Endothelial cell (in vitro differentiated cells): Measurements from ENCODE around the gene TMSB4X. TPM values are rescaled to one million over a fixed set of nuclear protein-coding genes. Genes with fewer than 3 reads are reported as not detected.

ENCODE experiments used
- DNase-seq: peaks from one replicate; pipeline ENCODE4 v3.0.0; 2021; ENCODE audit warnings: low spot score
- H3K27ac Mint-ChIP-seq: one replicate; pipeline ENCODE4 v1.8.0; 2021; ENCODE audit warnings: mixed read lengths, inconsistent platforms; ENCODE audit not compliant: unreplicated experiment
- H3K27me3 Mint-ChIP-seq: one replicate; pipeline ENCODE4 v1.8.0; 2021; ENCODE audit warnings: mild to moderate bottlenecking, moderate library complexity, mixed read lengths, inconsistent platforms; ENCODE audit not compliant: unreplicated experiment
- H3K36me3 Mint-ChIP-seq: one replicate; pipeline ENCODE4 v1.8.0; 2021; ENCODE audit warnings: mild to moderate bottlenecking, low read depth, mixed read lengths, inconsistent platforms; ENCODE audit not compliant: unreplicated experiment
- H3K4me1 Mint-ChIP-seq: one replicate; pipeline ENCODE4 v1.8.0; 2021; ENCODE audit warnings: mild to moderate bottlenecking, mixed read lengths, inconsistent platforms; ENCODE audit not compliant: unreplicated experiment
- H3K4me3 Mint-ChIP-seq: one replicate; pipeline ENCODE4 v1.8.0; 2021; ENCODE audit warnings: mild to moderate bottlenecking, mixed read lengths, inconsistent platforms; ENCODE audit not compliant: unreplicated experiment
- H3K9me3 Mint-ChIP-seq: one replicate; pipeline ENCODE4 v1.8.0; 2021; ENCODE audit warnings: mixed read lengths, inconsistent platforms; ENCODE audit not compliant: unreplicated experiment
- total RNA-seq: library from RNA; stranded (reverse); fragmentation: NEBNext Ultra II Directional; extraction: Animal tissue kit (Norgen Biotek cat#: 25700); gene quantifications from one replicate; pipeline ENCODE4 v1.2.1, GENCODE V29; 2021; ENCODE audit not compliant: unreplicated experiment
- TF ChIP-seq, protein P1 (sequence below): fragments of 200-600 bp; sonication (generic); IDR thresholded peaks from one replicate; pipeline ENCODE4 v1.5.0; 2021; ENCODE audit warnings: antibody characterized with exemption; ENCODE audit not compliant: unreplicated experiment

TMSB4X gene
- total RNA-seq, 1 donor from 2014 or later = 3,201 TPM

- no peaks in the 10 kb centered on the region for H3K9me3 Mint-ChIP-seq
- no peaks in the 10 kb centered on the region for H3K36me3 Mint-ChIP-seq
- no peaks in the 10 kb centered on the region for H3K27me3 Mint-ChIP-seq
- peaks cover 19% of the 10 kb centered on the region for H3K4me1 Mint-ChIP-seq
- no peak overlapping the region for H3K4me3 Mint-ChIP-seq
- TF ChIP-seq, protein P1, sequence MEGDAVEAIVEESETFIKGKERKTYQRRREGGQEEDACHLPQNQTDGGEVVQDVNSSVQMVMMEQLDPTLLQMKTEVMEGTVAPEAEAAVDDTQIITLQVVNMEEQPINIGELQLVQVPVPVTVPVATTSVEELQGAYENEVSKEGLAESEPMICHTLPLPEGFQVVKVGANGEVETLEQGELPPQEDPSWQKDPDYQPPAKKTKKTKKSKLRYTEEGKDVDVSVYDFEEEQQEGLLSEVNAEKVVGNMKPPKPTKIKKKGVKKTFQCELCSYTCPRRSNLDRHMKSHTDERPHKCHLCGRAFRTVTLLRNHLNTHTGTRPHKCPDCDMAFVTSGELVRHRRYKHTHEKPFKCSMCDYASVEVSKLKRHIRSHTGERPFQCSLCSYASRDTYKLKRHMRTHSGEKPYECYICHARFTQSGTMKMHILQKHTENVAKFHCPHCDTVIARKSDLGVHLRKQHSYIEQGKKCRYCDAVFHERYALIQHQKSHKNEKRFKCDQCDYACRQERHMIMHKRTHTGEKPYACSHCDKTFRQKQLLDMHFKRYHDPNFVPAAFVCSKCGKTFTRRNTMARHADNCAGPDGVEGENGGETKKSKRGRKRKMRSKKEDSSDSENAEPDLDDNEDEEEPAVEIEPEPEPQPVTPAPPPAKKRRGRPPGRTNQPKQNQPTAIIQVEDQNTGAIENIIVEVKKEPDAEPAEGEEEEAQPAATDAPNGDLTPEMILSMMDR = no peak
- DNase-seq = no peak
- no peak overlapping the region for H3K27ac Mint-ChIP-seq
These were observed 48.7 kb downstream of the TMSB4X start for GRCh38 chrX:13023567-13023966.

GRCh38 chrX:13023979-13024378 lies 49.1 kb downstream of the TMSB4X start:
- Mint-ChIP-seq H3K9me3 (no peaks in the 10 kb centered on the region), H3K4me1 (peaks cover 19% of the 10 kb centered on the region), H3K36me3 (no peaks in the 10 kb centered on the region), H3K4me3 (no peak overlapping the region), H3K27ac (no peak overlapping the region), H3K27me3 (no peaks in the 10 kb centered on the region)
- no peak for DNase-seq
- TF ChIP-seq, protein P1 = no peak

- DNase-seq = no peak
- Mint-ChIP-seq H3K27ac (no peak overlapping the region), H3K27me3 (no peaks in the 10 kb centered on the region), H3K4me3 (no peak overlapping the region), H3K9me3 (no peaks in the 10 kb centered on the region), H3K36me3 (no peaks in the 10 kb centered on the region), H3K4me1 (peaks cover 26% of the 10 kb centered on the region)
- TF ChIP-seq, protein P1 = no peak
These were observed 50.1 kb downstream of the TMSB4X start for GRCh38 chrX:13024986-13025385.

Other genes with a start within 250 kb of the TMSB4X start
- 6.2 TPM for gene PRPS2, start 183.7 kb upstream of the TMSB4X start, total RNA-seq
- gene TLR7, start 108.0 kb upstream of the TMSB4X start, total RNA-seq = not detected
- not detected for gene TLR8, start 68.5 kb upstream of the TMSB4X start, total RNA-seq
- not detected for gene FAM9C, start 69.5 kb downstream of the TMSB4X start, total RNA-seq